HG03520 (cell line): ENCODE results near the gene DTNA.
"Not testable (repeated sequence)": the region's sequence is repeated elsewhere in the genome, so short reads cannot be mapped to it uniquely, and the experiment has no call there.

Source experiments
- ATAC-seq: cut with Tn5 transposase; IDR thresholded peaks from one replicate; pipeline ENCODE4 v1.9.1; 2021; ENCODE audit warnings: mild to moderate bottlenecking, moderate library complexity; ENCODE audit not compliant: unreplicated experiment

The DTNA gene

GRCh38 chr18:34887881-34888580 is 177.9 kb downstream of the DTNA start:
- no peak for ATAC-seq

- no peak for ATAC-seq
These were observed 180.5 kb downstream of the DTNA start for GRCh38 chr18:34890486-34891085.

GRCh38 chr18:34892379-34892778 is 182.3 kb downstream of the DTNA start:
- no peak for ATAC-seq

GRCh38 chr18:34893239-34893638 is 183.1 kb downstream of the DTNA start:
- no peak for ATAC-seq

GRCh38 chr18:34901299-34901698 is 191.2 kb downstream of the DTNA start:
- no peak for ATAC-seq

- no peak for ATAC-seq
These were observed 194.9 kb downstream of the DTNA start for GRCh38 chr18:34904994-34905393.

GRCh38 chr18:34906985-34907384 is 196.9 kb downstream of the DTNA start:
- ATAC-seq: not testable (repeated sequence)

- no peak for ATAC-seq
These were observed 199.7 kb downstream of the DTNA start for GRCh38 chr18:34909637-34910364.

GRCh38 chr18:34911081-34911480 is 201.0 kb downstream of the DTNA start:
- no peak for ATAC-seq

- no peak for ATAC-seq
These were observed 201.7 kb downstream of the DTNA start for GRCh38 chr18:34911661-34912384.

GRCh38 chr18:34913837-34914661 is 204.0 kb downstream of the DTNA start:
- ATAC-seq: no peak

GRCh38 chr18:34915046-34915445 is 204.9 kb downstream of the DTNA start:
- ATAC-seq: no peak

GRCh38 chr18:34916539-34916938 is 206.4 kb downstream of the DTNA start:
- ATAC-seq: not testable (repeated sequence)

- no peak for ATAC-seq
These were observed 208.8 kb downstream of the DTNA start for GRCh38 chr18:34918856-34919255.

GRCh38 chr18:34921226-34921625 is 211.1 kb downstream of the DTNA start:
- no peak for ATAC-seq

GRCh38 chr18:34921811-34922385 is 211.8 kb downstream of the DTNA start:
- ATAC-seq: no peak

- not testable (repeated sequence) for ATAC-seq
These were observed 212.5 kb downstream of the DTNA start for GRCh38 chr18:34922594-34922993.

GRCh38 chr18:34923911-34924310 is 213.8 kb downstream of the DTNA start:
- ATAC-seq: no peak

GRCh38 chr18:34926683-34927082 is 216.6 kb downstream of the DTNA start:
- ATAC-seq: no peak

- no peak for ATAC-seq
These were observed 218.1 kb downstream of the DTNA start for GRCh38 chr18:34928088-34928753.
